ENCODE data around the gene QPRT.

DNA sequence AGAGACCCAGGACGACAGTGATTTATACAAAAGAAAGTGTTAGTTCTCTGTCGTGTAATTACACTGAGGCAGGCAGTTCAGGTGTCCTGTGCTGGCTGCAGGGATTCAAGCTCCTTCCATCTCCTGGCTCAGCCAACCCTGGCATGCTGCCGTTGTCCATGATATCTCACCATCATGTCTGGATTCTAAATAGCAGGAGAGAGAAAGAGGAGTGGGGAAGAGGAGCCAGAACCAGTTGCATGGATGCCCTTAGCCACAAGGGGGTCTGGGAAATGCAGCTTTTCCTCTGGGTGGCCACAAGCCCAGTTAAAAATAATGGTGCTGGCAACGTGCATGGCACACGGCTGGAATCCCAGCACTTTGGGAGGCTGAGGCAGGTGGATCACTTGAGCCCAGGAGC is 57.1 kb downstream of the QPRT start:
- TF ChIP-seq, protein P1, sequence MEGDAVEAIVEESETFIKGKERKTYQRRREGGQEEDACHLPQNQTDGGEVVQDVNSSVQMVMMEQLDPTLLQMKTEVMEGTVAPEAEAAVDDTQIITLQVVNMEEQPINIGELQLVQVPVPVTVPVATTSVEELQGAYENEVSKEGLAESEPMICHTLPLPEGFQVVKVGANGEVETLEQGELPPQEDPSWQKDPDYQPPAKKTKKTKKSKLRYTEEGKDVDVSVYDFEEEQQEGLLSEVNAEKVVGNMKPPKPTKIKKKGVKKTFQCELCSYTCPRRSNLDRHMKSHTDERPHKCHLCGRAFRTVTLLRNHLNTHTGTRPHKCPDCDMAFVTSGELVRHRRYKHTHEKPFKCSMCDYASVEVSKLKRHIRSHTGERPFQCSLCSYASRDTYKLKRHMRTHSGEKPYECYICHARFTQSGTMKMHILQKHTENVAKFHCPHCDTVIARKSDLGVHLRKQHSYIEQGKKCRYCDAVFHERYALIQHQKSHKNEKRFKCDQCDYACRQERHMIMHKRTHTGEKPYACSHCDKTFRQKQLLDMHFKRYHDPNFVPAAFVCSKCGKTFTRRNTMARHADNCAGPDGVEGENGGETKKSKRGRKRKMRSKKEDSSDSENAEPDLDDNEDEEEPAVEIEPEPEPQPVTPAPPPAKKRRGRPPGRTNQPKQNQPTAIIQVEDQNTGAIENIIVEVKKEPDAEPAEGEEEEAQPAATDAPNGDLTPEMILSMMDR (IDR thresholded peaks at IDR 0.05) = no peak
- TF ChIP-seq GATA2 (CRISPR knock-in tag; IDR thresholded peaks at IDR 0.05) (no peak), SIN3A (IDR thresholded peaks at IDR 0.05; ENCODE audit: borderline replicate concordance, low read depth, low read length) (no peak), FOSL2 (IDR thresholded peaks at IDR 0.05; ENCODE audit: borderline replicate concordance, low read depth) (no peak), RFX5 (IDR thresholded peaks at IDR 0.05; ENCODE audit: low read length) (no peak), JUND (IDR thresholded peaks at IDR 0.05) (no peak), POLR2AphosphoS5 (IDR thresholded peaks at IDR 0.05; ENCODE audit: low read depth, low read length) (no peak), YY1 (IDR thresholded peaks at IDR 0.05; ENCODE audit: low read depth) (no peak), EZH2phosphoT487 (IDR thresholded peaks at IDR 0.05; ENCODE audit: borderline replicate concordance, low read depth) (no peak)
- TF ChIP-seq, protein P2, sequence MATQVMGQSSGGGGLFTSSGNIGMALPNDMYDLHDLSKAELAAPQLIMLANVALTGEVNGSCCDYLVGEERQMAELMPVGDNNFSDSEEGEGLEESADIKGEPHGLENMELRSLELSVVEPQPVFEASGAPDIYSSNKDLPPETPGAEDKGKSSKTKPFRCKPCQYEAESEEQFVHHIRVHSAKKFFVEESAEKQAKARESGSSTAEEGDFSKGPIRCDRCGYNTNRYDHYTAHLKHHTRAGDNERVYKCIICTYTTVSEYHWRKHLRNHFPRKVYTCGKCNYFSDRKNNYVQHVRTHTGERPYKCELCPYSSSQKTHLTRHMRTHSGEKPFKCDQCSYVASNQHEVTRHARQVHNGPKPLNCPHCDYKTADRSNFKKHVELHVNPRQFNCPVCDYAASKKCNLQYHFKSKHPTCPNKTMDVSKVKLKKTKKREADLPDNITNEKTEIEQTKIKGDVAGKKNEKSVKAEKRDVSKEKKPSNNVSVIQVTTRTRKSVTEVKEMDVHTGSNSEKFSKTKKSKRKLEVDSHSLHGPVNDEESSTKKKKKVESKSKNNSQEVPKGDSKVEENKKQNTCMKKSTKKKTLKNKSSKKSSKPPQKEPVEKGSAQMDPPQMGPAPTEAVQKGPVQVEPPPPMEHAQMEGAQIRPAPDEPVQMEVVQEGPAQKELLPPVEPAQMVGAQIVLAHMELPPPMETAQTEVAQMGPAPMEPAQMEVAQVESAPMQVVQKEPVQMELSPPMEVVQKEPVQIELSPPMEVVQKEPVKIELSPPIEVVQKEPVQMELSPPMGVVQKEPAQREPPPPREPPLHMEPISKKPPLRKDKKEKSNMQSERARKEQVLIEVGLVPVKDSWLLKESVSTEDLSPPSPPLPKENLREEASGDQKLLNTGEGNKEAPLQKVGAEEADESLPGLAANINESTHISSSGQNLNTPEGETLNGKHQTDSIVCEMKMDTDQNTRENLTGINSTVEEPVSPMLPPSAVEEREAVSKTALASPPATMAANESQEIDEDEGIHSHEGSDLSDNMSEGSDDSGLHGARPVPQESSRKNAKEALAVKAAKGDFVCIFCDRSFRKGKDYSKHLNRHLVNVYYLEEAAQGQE (IDR thresholded peaks at IDR 0.05; ENCODE audit: low read depth, low read length) = no peak

Measured in SK-N-SH (cell line).